T follicular helper cell (primary cell): ENCODE data around the gene MT1B.
"Not testable (repeated sequence)": the region's sequence is repeated elsewhere in the genome, so short reads cannot be mapped to it uniquely, and the experiment has no call there.

Source experiments
- DNase-seq: peaks from one replicate; pipeline ENCODE4 v3.0.0-alpha.2; 2020; ENCODE audit warnings: low read depth

The MT1B gene

DNA sequence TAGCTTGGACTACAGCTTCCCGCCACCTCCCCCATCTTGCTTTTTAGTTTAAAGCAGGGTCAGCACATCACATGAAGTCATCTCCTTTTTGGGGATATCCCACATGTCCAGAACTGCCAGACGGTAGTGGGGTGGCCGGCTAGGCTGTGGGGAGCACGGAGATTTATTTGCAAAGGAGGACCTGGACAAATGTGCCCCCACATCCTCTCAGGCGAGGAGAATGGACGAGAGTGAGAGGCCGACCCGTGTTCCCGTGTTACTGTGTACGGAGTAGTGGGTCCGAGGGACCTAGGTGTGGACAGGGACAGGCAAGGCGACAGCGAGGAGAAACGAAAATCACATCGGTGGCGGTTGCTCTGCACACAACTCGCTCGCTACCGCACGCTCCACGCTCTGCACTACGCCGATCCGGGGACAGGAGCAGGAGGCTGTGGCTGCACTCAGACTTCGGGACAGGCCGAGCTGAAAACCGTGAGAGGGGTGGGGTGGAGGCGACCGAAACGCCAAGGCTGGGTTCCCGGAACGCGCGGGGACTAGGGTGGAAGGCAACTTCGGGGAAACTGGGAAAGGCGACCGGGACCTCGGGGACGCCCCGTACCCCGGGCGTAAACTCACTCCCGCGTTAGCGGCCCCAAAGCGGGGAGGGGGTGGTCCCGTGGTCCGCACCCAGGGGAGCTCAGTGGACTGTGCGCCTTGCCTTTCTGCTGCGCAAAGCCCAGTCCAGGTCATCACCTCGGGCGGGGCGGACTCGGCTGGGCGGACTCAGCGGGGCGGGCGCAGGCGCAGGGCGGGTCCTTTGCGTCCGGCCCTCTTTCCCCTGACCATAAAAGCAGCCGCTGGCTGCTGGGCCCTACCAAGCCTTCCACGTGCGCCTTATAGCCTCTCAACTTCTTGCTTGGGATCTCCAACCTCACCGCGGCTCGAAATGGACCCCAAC lies 13.6 kb upstream of the MT1B start, which contains the start of gene MT1A:
Gene MT1A, plus strand, starts transcription at position 853 of the 937 bp plus-strand sequence. Its CDS starts 73 bp downstream, at position 926.
- no peak for DNase-seq

DNA sequence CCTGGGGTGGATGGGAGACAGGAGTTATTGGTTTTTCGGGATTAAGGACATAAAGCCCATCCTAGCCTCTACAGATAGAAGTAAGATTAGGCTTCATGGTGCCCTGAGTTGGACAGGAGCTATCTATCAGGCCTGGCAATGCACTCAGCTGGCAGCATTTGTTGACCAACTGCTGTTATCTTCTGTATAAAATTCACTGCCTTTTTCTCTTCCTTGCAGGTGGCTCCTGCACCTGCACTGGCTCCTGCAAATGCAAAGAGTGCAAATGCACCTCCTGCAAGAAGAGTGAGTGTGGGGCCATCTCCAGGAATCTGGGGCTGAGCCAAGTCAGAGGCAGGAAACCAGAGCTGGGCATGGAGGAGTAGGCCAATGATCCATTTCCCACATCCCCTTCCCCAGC lies 12.6 kb upstream of the MT1B start:
- no peak for DNase-seq

DNA sequence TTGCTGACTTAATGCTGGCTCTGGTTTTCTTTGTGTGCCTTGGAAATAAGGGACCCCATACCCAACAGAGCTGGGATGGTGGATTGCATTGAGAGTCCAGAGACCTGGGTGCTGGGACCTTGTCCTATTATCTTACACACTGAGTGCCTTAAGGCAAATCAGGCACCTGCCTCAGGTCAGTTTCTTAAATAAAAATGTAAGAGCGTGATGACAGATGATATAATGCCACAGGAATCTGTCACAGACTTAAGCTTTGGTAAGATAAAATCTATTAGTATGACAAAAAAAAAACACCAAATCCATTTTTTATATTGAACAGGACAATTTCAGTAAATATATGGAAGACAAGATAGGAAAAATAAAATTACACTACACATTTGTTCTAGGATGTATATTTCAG lies 11.6 kb upstream of the MT1B start:
- DNase-seq: no peak

DNA sequence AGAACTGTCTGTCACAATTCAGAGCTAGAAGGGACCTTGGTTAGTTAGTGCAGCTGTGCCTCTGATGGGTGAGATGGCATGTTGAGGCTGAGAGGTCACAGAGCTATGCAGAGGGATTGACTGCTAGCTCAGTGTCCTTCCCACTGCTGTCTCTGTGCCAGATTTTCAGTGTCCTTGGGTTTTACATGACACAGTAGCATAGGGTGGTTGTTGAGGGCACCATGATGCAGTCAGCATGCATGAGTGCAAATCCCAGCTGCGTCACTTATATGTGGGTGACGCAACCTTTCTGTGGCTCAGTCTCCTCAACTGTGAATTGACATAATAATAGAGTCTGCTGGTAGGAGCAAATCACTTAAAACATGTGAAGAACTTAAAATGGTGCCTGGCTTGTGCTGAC lies 10.5 kb upstream of the MT1B start:
- no peak for DNase-seq

DNA sequence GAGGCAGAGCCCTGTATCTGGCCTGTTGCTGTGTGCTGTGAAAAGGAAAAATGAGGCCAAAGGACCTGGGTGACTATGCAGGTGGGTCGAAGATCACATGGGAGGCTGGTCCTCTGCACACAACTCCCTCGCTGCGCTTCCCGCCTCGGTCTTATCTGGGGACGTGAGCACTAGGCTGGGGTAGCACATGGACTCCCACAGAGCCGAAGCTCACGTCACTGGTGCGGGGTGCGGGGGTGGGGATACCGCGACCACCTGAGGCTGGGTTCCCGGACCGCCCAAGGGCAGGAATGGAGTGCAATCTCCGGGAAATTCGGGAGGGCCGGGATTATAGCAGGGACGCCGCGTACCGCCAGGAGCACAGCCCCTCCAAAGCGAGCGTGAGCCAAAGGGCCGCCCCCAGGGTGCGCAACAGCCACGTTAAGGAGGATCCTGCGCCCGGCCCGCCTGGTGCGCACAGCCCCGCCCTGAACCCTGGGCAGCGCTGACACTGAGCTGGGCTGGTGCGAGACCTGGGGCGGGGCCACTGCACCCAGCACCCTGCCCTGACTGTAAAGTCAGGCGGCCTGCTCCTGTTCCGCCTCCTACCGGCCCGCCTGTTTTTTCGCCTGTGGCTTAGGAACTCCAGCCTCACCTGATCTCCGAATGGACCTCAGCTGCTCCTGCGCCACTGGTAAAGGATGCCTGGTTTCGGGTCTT lies 8.5 kb upstream of the MT1B start:
- peak; percentile 52 for DNase-seq

DNA sequence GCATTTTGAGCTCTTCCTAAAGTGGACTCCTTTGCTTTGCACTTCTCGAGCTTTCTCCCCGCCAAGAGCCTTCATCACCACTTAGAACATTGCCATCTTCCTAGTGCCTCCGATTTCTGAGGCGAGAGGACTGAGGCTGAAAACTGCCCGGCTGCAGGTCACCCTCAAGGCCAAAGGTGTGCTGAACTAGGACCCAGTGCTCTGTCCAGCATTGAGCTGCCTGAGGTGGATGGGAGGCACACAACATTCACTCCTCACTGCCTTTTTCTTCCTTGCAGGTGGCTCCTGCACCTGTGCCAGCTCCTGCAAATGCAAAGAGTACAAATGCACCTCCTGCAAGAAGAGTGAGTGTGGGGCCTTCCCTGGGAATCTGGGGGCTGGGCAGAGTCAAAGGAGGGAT lies 7.9 kb upstream of the MT1B start:
- no peak for DNase-seq

DNA sequence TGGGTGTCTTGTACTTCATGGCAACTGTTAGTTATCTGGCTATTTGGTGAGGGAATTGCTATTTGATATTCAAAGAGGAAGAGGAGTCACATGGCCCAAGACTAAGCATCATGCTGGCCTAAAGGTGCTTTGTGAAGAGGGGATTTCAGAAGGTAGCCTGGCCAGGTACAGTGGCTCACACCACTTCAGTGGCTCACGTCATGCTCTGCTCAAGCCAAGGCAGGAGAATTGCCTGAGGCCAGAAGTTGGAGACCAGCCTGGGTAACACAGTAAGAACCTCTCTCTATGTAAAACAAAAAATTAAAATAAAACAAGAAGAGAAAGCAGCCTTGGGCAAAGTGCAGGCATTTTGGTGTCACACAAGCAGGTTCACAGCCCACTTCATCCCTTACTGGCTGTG lies 6.4 kb upstream of the MT1B start:
- no peak for DNase-seq

DNA sequence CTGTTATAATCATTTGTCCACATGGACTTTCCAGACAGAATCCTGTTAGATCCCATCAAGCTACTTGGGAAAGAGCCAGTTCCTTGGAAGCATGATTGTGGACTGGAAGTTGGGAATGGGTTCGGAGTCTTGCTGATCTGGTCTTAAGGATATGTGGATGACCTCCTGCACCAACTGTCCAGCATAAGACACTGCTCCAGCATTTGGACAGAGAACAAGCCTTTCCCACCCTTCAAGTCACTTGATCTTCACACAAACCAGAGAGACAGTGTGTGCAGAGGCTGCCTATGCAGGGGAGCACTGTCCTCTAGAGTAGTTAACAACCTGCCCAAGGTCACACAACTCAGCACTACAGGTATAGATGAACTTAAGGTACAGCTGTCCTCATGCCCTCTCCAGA lies 5.8 kb upstream of the MT1B start:
- DNase-seq: no peak

DNA sequence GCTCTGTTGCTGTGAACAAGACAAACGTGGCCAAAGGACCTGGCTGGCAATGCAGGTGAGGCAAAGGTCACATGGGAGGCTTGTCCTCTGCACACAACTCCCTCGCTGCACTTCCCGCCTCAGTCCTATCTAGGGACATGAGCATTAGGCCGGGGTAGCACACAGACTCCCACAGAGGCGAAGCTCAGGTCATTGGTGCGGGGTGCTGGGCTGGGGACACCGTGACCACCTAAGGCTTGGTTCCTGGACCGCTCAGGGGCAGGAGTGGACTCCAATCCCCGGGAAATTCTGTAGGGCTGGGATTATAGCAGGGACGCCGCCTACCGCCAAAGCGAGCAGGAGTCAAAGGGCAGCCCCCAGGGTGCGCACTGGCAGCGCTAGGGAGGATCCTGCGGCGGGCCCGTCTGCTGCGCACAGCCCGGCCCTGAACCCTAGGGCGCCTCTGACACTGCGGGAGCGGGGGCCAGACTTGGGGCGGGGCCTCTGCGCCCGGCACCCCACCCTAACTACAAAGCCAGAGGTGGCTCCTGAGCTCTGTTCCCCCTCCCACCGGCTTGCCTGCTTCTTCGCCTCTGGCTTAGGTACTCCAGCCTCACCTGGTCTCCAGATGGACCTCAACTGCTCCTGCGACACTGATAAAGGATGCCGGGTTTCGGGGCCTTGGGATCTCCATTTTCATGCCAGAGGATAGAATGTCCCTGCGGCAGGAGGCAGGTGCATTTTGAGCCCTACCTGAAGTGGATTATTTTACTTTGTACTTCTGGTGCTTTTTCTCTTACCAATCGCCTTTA lies 3.9 kb upstream of the MT1B start:
- no peak for DNase-seq

DNA sequence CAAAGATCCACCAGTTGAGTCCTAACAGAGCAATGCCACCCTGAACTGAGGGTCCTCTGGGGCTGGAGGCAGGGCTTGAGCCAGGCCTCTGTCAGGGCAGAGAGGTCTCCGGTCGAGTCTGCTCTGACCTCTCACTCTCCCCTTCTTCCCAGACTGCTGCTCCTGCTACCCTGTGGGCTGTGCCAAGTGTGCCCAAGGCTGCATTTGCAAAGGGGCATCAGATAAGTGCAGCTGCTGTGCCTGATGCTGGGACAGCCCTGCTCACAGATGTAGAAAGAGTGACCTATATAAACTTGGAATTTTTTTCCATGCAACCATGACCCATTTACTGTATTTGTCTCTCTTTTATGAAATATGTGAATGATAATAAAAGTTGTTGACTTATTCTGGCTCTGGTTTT lies 2.4 kb upstream of the MT1B start:
- DNase-seq: no peak

DNA sequence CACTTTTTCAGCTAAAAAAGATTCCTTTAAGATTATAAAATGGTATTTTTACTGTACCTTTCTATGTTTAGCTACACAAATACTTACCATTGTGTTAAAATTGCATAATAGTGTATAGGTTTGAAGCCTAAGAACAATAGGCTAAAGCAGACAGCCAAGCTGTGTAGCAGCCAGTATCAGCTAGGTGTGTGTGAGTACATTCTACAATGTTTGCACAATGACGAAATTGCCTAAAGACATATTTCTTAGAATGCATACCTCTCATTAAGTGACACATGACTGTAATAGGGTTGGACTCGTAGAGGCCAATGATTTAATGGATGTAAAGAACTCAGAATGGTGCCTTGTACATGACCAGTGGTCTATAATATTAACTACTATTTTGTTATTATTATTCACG lies 1.9 kb upstream of the MT1B start:
- DNase-seq: no peak

DNA sequence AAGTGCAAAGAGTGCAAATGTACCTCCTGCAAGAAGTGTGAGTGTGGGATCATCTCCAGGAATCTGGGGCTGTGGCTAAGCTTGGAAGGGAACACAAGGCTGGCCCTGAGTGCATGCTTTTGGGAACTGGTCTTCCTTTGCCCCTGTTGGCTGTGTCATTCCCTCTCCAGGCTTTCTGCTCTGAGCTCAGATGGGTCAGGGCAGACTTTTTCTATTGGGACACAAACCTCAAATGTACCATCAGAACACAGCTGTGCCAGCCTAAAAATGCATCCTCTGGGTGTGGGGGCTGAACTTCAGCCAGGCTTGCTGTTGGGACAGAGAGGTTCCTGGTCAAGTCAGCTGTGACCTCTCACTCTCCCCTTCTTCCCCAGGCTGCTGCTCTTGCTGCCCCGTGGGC lies 914 bp downstream of the MT1B start:
- no peak for DNase-seq

DNA sequence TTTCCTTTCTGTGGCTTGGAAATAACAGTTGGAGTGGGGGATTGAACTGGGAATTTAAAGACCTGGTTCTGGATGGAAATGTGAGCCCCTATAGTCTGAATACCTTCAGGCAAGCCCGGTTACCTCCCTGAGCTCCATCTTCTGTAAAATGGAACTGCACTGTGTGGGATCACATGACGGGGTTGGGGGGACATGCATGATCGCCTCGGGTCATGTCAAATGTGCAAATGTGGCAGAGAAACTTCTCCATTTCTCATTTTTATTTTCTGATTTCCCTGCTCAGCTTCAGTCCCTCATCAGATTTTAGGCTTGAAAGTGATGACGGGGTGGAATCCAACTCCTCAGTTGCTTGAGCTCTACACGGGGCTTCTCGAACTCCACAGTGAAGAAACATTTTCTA lies 1.5 kb downstream of the MT1B start:
- DNase-seq: no peak

DNA sequence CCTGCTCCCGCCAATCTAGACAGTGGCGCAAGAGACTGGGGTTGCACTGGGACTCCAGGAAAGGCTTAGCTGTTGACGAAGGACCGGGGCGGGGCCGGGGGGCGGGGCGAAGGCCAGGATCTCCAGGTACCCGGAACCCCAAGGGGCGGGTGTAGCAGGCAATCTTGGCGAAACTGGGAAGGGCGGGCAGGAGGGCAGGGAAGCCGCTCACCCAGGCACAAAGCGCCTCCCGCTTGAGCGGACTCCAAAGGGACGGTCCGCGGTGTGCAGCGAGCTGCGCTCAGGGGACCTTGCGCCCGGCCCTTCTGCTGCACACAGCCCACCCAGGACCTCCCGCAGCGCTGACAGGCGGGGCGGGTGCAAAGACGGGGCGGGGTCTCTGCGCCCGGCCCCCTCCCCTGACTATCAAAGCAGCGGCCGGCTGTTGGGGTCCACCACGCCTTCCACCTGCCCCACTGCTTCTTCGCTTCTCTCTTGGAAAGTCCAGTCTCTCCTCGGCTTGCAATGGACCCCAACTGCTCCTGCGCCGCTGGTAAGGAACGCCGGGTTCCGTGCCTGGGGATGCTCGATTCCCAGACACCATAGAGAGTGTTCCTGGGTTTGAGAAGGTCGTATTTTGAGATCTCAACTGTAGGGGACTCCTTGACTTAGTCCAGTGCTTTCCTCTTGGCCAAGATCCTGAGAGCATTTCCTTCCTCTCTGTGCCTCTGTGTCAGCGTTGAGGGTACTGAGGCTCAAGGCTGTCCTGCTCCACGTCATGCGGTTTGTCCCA lies 6.1 kb downstream of the MT1B start, which contains the start of gene MT1F:
Gene MT1F, plus strand, starts transcription at position 405 of the 772 bp plus-strand sequence. Its CDS starts 100 bp downstream, at position 505.
- peak; percentile 59 for DNase-seq

DNA sequence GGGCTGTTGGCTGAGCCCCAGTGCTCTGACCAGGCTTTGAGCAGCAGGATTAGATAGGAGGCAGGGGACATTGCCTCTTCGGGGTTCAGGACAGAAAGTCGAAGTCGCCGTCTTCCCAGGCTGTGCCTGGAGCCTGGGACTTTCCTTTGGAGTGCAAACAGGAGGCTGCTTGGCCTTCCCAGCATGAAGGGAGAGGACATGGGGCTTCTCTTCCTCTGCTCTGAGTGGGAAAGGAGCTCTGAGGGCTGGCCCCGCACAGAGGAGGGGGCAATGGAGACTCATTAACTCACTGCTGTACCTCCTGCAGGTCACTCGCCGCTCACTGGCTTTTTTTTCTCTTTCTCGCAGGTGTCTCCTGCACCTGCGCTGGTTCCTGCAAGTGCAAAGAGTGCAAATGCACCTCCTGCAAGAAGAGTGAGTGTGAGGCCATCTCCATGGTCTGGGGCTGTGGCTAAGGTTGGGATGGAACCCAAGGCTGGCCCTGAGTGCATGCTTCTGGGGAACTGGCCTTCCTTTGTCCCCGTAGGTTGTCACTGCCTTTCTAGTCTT lies 6.7 kb downstream of the MT1B start:
- DNase-seq: no peak

DNA sequence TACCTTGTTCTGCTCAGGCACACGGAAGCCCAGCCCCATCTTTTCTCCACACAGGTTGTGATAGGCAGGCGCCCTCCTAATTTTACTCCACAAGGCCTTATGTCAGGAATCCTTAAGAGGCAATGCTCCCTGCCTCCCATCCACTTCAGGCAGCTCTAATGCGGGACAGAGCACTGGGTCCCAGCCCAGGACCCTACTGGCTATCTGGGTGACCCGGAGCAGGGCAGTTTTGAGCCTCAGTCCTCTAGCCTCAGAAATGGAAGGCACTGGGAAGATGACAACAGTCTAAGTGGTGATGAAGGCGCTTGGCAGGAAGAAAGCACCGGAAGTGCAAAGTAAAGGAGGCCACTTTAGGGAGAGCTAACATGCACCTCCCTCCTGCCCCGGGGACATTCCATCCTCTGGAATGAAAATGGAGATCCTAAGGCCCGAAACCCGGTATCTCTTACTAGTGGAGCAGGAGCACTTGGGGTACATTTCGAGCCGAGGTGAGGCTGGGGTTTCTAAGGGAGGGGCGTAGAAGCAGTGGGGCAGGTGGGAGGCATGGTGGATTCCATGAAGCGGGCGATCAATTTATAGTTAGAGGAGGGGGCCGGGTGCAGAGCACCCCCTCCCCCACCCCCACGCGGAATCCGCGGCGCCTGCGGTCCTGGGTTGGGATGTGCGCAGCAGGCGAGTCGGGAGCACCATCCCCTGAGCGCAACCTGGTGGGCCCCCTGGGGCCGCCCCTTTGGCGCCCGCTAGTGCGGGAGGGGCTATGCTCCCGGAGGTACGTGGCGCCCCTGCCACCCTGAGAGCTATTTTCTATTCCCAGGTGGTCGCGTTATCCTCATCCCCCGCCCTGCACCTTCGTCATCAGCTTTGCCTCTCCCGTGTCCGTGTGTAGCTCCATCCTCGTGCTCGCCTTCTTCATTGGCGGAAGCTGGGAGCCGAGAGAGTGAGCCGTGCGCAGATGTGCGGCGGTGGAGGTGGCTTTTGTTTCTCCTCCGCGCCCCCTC lies 11.0 kb downstream of the MT1B start:
- no peak for DNase-seq

DNA sequence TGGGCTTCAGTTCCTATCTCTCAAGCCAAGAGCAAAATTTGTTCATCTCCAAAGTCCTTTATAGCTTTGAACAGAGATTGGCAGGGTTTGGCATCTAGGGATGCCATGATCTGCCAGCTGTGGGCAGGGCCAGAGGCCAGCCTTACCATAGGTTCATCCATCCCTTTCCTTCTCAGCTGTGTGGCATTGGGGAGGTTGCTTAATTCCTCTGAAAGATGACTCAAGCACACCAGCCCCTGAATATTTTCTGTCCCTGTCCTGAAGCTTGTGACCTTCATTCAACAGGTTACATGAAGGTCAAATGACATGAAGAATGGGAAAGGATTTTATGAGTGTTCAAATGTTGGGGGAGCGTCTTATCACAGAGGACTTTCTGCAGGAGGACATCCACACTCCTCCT lies 12.8 kb downstream of the MT1B start:
- no peak for DNase-seq

DNA sequence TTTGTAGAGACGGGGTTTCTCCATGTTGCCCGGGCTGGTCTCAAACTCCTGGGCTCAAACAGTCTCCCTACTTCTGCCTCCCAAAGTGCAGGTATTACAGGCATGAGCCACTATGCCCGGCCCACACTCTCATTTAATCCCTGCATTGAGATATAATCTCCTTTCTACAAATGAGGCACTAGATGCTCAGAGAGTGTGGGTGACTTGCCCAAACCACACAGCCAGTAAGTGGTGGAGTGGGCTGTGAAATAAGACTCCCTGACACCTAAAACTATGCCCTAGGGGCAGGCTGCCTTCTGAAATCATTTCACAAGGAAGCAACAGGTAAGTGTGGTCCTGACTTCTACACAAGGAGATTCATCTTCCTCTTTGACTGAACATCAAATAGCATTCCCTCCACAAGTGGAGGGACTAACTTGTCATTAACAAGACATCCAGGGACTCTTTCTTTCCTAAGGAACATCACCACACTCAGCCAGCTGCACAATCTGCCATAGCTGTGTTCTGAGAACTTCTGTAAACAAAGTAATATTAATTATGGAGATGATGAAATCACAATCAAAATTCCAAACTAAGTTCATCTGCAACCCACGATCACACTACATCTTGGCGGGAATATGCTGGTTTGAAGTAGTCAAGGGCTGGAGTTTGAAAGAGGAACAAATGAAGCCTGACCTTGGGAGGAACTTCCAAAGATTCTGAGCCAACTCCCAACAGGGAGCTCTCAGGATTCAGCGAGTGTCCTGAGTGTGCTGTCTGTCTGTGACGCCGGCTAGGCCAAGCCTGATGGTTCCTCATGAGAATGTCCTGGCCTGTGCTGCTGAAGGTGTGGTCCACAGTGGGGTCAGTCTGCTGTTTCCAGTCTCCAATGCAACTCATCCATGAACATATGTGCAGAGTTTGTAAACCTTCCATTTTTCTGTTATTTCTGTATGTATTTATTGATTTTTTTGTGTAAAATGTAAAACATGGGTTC lies 13.9 kb downstream of the MT1B start:
- DNase-seq: not testable (repeated sequence)
